Activated naive CD8-positive, alpha-beta T cell treated with anti-CD3 and anti-CD28 coated beads for 36 hours (primary cell): ENCODE results near the gene SEMA6C. TPM values are rescaled to one million over a fixed set of nuclear protein-coding genes. Genes with fewer than 3 reads are reported as not detected.

ENCODE experiments used
- DNase-seq: peaks from one replicate; pipeline ENCODE4 v3.0.0; 2021
- H3K27ac Mint-ChIP-seq: one replicate; pipeline ENCODE4 v1.8.0; 2022; ENCODE audit warnings: mild to moderate bottlenecking, moderate library complexity, mixed read lengths
- H3K27me3 Mint-ChIP-seq: one replicate; pipeline ENCODE4 v1.8.0; 2022; ENCODE audit warnings: mild to moderate bottlenecking, mixed read lengths
- H3K36me3 Mint-ChIP-seq: one replicate; pipeline ENCODE4 v1.8.0; 2021; ENCODE audit warnings: mild to moderate bottlenecking, mixed read lengths
- H3K4me1 Mint-ChIP-seq: one replicate; pipeline ENCODE4 v1.8.0; 2021; ENCODE audit warnings: mixed read lengths
- H3K4me3 Mint-ChIP-seq: one replicate; pipeline ENCODE4 v1.8.0; 2022; ENCODE audit warnings: mild to moderate bottlenecking, moderate library complexity, mixed read lengths
- H3K9me3 Mint-ChIP-seq: one replicate; pipeline ENCODE4 v1.8.0; 2022; ENCODE audit warnings: mixed read lengths
- total RNA-seq, 2 experiments: library from RNA; stranded (reverse); gene quantifications; one replicate each; pipeline ENCODE4 v1.2.3, GENCODE V29; 2021

The SEMA6C gene
- total RNA-seq, 2 experiments from 2014 or later, result 1.4 to 4.1 TPM

DNA sequence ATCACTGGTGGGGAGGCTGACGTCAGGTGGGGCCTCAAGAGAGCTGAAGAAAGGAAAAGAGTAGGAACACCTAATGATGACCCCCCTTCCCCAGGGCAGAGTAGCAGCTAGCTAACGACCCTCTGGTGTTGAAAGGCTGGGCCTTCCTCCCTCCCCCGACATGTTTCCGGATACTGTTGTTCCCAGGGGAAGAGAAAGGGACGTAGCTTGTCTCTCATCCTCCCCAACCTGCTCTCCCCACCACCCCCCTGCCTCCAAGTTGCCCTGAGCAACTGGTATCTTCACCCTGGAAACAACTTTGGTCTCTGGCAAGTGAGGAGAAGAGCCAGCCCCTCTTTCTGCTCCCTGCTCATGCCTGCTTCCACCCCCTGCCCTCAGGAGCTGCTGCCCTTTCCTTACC, 2.4 kb downstream of the SEMA6C start:
- no peak for DNase-seq
- H3K4me3 Mint-ChIP-seq, result no peak overlapping the region
- no peaks in the 10 kb centered on the region for H3K9me3 Mint-ChIP-seq
- peaks cover 10% of the 10 kb centered on the region for H3K27me3 Mint-ChIP-seq
- peaks cover 4% of the 10 kb centered on the region for H3K4me1 Mint-ChIP-seq
- no peaks in the 10 kb centered on the region for H3K36me3 Mint-ChIP-seq
- no peak overlapping the region for H3K27ac Mint-ChIP-seq

DNA sequence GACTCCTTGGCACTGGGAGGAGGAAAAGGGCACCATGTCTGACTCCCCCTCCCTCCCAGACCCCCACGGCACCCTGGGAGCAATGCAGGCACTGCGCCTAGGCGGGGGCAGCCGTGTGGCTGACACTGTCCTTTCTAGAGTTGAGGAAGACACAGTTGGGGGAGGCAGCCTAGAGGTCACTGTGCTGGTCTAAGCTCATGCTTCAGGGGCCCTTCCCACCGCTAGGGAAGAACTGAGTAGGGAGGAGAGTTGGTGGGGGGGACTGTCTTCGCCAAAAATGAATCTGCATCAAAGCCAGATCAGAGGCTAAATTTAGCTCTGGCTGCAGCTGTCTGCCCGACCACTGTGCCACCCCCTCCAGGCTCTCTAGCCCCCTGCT, 3.4 kb downstream of the SEMA6C start:
- Mint-ChIP-seq H3K36me3 (no peaks in the 10 kb centered on the region), H3K27me3 (peaks cover 10% of the 10 kb centered on the region), H3K9me3 (no peaks in the 10 kb centered on the region), H3K27ac (no peak overlapping the region), H3K4me3 (no peak overlapping the region), H3K4me1 (peaks cover 4% of the 10 kb centered on the region)
- DNase-seq, result no peak

DNA sequence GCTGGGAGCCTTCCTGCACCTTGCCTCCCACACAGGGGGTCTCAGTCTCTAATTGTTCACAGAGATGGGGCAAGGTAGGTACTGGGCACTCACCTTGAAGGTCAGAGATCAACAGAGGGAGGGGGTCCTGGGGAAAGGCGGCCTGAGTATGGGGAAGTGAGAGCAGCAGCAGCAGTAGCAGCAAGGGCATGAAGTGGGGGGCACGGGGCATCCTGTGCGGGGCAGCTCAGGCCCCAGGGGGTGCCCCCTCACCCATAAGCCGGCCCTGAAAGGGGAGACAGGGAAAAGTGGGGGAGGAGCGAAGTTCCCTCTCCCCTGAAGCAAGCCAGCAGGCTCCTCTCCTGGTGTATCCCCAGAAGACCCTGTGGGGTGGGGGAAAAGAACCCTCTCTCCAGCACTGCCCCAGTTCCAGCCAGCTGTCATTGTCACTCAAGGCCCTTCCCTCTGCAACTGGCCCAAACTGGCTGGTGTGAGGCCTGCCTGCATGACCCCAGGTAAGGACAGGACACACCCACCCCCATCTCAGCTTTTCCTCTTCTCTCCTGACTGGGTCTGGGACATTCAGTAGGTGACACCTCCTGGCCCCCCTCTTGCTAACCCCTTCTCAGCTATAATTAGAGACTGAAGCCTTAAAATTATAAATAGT, 3.9 kb downstream of the SEMA6C start:
- H3K27ac Mint-ChIP-seq, result no peak overlapping the region
- no peaks in the 10 kb centered on the region for H3K36me3 Mint-ChIP-seq
- H3K9me3 Mint-ChIP-seq, result no peaks in the 10 kb centered on the region
- H3K4me1 Mint-ChIP-seq, result peaks cover 4% of the 10 kb centered on the region
- H3K27me3 Mint-ChIP-seq, result peaks cover 6% of the 10 kb centered on the region
- H3K4me3 Mint-ChIP-seq, result no peak overlapping the region
- no peak for DNase-seq

DNA sequence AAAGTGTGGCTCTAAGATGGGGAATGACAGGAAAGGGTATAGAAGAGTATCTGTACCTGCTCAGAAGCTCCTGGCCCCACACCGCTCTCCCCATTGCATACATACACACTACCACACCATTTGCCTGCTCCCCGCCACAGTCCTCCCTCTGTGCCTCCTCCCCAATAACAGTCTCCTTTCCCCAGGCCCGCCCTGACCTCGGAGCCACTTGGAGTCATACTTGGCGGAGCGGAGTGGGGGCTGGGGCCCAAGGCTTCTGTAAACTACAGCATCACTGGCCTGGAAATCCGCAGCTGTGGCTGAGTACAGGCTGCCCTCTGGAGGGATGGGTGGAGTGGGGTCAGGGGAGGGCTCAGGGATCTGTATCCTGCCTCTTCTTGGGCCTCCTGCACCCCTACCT, 8.6 kb downstream of the SEMA6C start:
- Mint-ChIP-seq H3K27ac (no peak overlapping the region), H3K4me3 (no peak overlapping the region), H3K4me1 (no peaks in the 10 kb centered on the region), H3K27me3 (no peaks in the 10 kb centered on the region), H3K9me3 (no peaks in the 10 kb centered on the region), H3K36me3 (no peaks in the 10 kb centered on the region)
- DNase-seq, result no peak

- Mint-ChIP-seq H3K9me3 (no peaks in the 10 kb centered on the region), H3K4me3 (no peak overlapping the region), H3K4me1 (peaks cover 9% of the 10 kb centered on the region), H3K27ac (no peak overlapping the region), H3K27me3 (no peaks in the 10 kb centered on the region), H3K36me3 (no peaks in the 10 kb centered on the region)
- DNase-seq, result no peak
Observed at GRCh38 chr1:151135433-151136385, 10.7 kb downstream of the SEMA6C start.

- no peaks in the 10 kb centered on the region for H3K27me3 Mint-ChIP-seq
- DNase-seq, result no peak
- no peaks in the 10 kb centered on the region for H3K36me3 Mint-ChIP-seq
- no peak overlapping the region for H3K27ac Mint-ChIP-seq
- peaks cover 12% of the 10 kb centered on the region for H3K4me1 Mint-ChIP-seq
- H3K9me3 Mint-ChIP-seq, result no peaks in the 10 kb centered on the region
- no peak overlapping the region for H3K4me3 Mint-ChIP-seq
Observed at GRCh38 chr1:151134991-151135390, 11.4 kb downstream of the SEMA6C start.

GRCh38 chr1:151134396-151134795, 12.0 kb downstream of the SEMA6C start:
- DNase-seq, result no peak
- Mint-ChIP-seq H3K27ac (no peak overlapping the region), H3K9me3 (no peaks in the 10 kb centered on the region), H3K36me3 (no peaks in the 10 kb centered on the region), H3K4me1 (peaks cover 12% of the 10 kb centered on the region), H3K27me3 (no peaks in the 10 kb centered on the region), H3K4me3 (no peak overlapping the region)

- H3K4me3 Mint-ChIP-seq, result peak overlapping the region; percentile 30
- H3K27me3 Mint-ChIP-seq, result no peaks in the 10 kb centered on the region
- H3K36me3 Mint-ChIP-seq, result no peaks in the 10 kb centered on the region
- H3K4me1 Mint-ChIP-seq, result peaks cover 12% of the 10 kb centered on the region
- no peak for DNase-seq
- H3K9me3 Mint-ChIP-seq, result no peaks in the 10 kb centered on the region
- H3K27ac Mint-ChIP-seq, result no peak overlapping the region
Observed at GRCh38 chr1:151133018-151133806, 13.2 kb downstream of the SEMA6C start.

DNA sequence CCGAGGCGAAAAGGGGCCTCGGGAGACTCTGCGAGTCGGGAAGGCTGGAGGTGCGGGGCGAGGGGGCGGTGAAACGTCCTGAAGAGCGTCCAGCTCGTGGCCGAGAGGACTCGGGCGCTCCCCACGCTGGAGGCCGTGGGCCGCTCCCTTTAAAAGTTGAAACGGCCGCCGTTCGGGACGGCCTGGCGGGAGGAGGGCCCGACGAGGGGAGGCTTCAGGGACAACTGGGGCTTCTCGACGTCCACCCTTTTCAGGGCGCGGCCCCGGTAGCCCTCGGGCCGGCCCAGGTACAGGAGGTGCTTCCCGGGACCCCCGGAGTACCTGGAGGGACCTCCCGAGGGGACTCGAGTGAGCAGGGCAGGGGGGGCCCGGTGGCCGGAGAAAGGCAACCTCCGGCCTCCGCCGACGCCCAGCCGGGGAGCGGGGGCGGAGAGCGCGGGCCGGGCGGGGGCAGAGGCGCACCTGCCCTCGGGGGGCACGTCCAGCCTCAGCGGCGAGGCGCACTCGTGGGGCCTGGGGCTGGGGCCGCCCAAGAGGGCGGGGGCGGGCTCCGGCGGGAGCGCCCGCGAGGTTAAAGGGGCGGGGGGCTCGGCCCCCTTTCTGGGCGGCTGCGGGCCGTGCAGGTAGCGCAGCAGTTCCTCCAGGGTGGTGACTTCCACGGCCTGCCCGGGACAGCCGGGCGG, 14.0 kb downstream of the SEMA6C start:
- H3K4me3 Mint-ChIP-seq, result no peak overlapping the region
- H3K36me3 Mint-ChIP-seq, result no peaks in the 10 kb centered on the region
- peaks cover 12% of the 10 kb centered on the region for H3K4me1 Mint-ChIP-seq
- no peaks in the 10 kb centered on the region for H3K9me3 Mint-ChIP-seq
- H3K27me3 Mint-ChIP-seq, result no peaks in the 10 kb centered on the region
- no peak overlapping the region for H3K27ac Mint-ChIP-seq
- no peak for DNase-seq

- peaks cover 12% of the 10 kb centered on the region for H3K4me1 Mint-ChIP-seq
- no peaks in the 10 kb centered on the region for H3K9me3 Mint-ChIP-seq
- DNase-seq, result no peak
- no peaks in the 10 kb centered on the region for H3K36me3 Mint-ChIP-seq
- H3K27me3 Mint-ChIP-seq, result no peaks in the 10 kb centered on the region
- H3K4me3 Mint-ChIP-seq, result peak overlapping the region; percentile 78
- peak overlapping the region; percentile 87 for H3K27ac Mint-ChIP-seq
Observed at GRCh38 chr1:151131701-151132334, 14.6 kb downstream of the SEMA6C start.

DNA sequence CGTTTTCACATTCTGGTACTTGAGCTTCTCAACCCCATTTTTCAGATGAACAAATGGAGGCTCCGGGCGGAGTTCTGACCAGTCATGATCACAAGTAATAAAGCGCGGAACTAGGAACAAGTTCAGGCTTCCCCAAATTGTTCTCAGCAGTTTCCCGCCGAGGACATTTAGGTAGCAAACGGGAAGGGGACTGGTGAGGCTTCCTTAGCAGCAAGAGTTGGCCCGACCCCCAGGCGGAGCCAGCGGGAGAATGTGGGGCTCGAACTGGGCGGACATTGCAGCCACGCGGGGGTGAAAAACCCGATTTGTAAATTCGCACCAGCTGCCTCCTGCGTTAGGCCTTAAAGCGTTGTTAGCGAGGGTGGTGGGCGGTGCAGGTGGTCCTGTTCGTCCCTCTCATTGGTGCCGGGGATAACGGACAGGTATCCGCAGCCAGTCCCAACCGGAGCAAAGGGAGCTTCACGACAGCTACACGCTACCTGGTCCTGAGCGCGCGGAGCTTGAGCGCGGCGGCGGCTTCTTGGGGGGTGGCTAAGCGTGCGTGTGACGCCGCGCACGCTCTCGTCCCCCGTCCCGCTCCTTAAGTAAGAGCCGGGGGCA, 15.3 kb downstream of the SEMA6C start:
- peak overlapping the region; percentile 87 for H3K27ac Mint-ChIP-seq
- H3K4me3 Mint-ChIP-seq, result peak overlapping the region; percentile 78
- no peaks in the 10 kb centered on the region for H3K27me3 Mint-ChIP-seq
- H3K4me1 Mint-ChIP-seq, result peaks cover 12% of the 10 kb centered on the region
- H3K36me3 Mint-ChIP-seq, result no peaks in the 10 kb centered on the region
- no peaks in the 10 kb centered on the region for H3K9me3 Mint-ChIP-seq
- DNase-seq, result peak; percentile 89

- Mint-ChIP-seq H3K4me1 (peaks cover 12% of the 10 kb centered on the region), H3K36me3 (no peaks in the 10 kb centered on the region), H3K27me3 (no peaks in the 10 kb centered on the region), H3K9me3 (no peaks in the 10 kb centered on the region), H3K4me3 (no peak overlapping the region), H3K27ac (no peak overlapping the region)
- no peak for DNase-seq
Observed at GRCh38 chr1:151128800-151129199, 17.6 kb downstream of the SEMA6C start.

GRCh38 chr1:151124763-151125403, 21.5 kb downstream of the SEMA6C start:
- no peaks in the 10 kb centered on the region for H3K4me1 Mint-ChIP-seq
- no peaks in the 10 kb centered on the region for H3K36me3 Mint-ChIP-seq
- H3K27ac Mint-ChIP-seq, result no peak overlapping the region
- H3K27me3 Mint-ChIP-seq, result no peaks in the 10 kb centered on the region
- DNase-seq, result no peak
- no peak overlapping the region for H3K4me3 Mint-ChIP-seq
- H3K9me3 Mint-ChIP-seq, result no peaks in the 10 kb centered on the region

GRCh38 chr1:151113877-151114276, 32.6 kb downstream of the SEMA6C start:
- Mint-ChIP-seq H3K27me3 (no peaks in the 10 kb centered on the region), H3K4me1 (no peaks in the 10 kb centered on the region), H3K36me3 (peaks cover 2% of the 10 kb centered on the region), H3K9me3 (no peaks in the 10 kb centered on the region), H3K4me3 (no peak overlapping the region), H3K27ac (no peak overlapping the region)
- no peak for DNase-seq
